Measurements from ENCODE around the gene CDK6. TPM values are rescaled to one million over a fixed set of nuclear protein-coding genes. Genes with fewer than 3 reads are reported as not detected.

CDK6 gene
- total and polyA plus RNA-seq, 10 of the 15 experiments (the other 5 are each of a cell fraction or from before 2014, with no cell fraction given) = 8.0 to 118 (median 45.8) TPM

DNA sequence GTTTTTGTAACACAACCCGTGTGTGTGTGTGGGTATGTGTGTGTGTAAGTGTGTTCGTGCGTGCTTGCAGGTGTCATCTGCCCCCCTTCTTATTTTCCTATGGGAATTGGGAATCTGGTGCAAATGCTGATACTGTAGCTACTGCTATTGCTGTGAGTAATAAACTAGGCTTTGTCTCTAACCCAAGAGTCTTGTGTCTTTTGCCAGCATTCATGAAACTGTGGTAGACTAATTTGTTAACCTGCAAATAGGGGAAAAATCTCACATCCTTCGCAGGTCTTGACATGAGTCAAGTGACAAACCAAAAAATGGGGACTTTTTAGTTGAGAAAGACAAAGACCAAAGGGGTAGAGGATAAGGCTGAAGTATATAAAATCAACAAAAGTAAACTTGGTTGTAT lies 188.3 kb downstream of the CDK6 start (continued):
- TF ChIP-seq ESRRA (IDR thresholded peaks at IDR 0.05; ENCODE audit: low read length) (no peak), EGR1 (IDR thresholded peaks at IDR 0.05; ENCODE audit: borderline replicate concordance in 1 of 2, low read depth in 2 of 2, low read length in 2 of 2) (no peak), YY1 (IDR thresholded peaks at IDR 0.05; ENCODE audit: low read depth, low read length) (no peak), BMI1 (IDR thresholded peaks at IDR 0.05; ENCODE audit: borderline replicate concordance) (peak; percentile 63), ETV6 (conservative IDR thresholded peaks at IDR 0.05 in 1 of 2, IDR thresholded peaks at IDR 0.05 in 1 of 2; ENCODE audit: borderline replicate concordance in 1 of 2, low read depth in 1 of 2) (peak in 1 of 2 experiments; percentile 13; a peak in 1 of 4 replicates), GATAD2B (conservative IDR thresholded peaks at IDR 0.05; ENCODE audit: low read depth) (no peak), TARDBP (IDR thresholded peaks at IDR 0.05; ENCODE audit: borderline replicate concordance) (no peak), CEBPB (IDR thresholded peaks at IDR 0.05; ENCODE audit: borderline replicate concordance in 1 of 2, low read depth in 2 of 2, low read length in 2 of 2) (no peak), RELA (IDR thresholded peaks at IDR 0.05; ENCODE audit: borderline replicate concordance, partially characterized antibody) (peak; percentile 52), HCFC1 (IDR thresholded peaks at IDR 0.05; ENCODE audit: low read length) (no peak), TAF1 (IDR thresholded peaks at IDR 0.05; ENCODE audit: borderline replicate concordance, low read depth, low read length) (no peak), MXI1 (IDR thresholded peaks at IDR 0.05; ENCODE audit: low read depth, low read length) (peak; percentile 57; the same call in 1 of the 2 replicates), CREM (IDR thresholded peaks at IDR 0.05; ENCODE audit: low read depth) (peak; percentile 71; the same call in 1 of the 2 replicates), NR2F1 (conservative IDR thresholded peaks at IDR 0.05) (peak; percentile 69; the same call in 1 of the 2 replicates)
- TF ChIP-seq, protein P1, sequence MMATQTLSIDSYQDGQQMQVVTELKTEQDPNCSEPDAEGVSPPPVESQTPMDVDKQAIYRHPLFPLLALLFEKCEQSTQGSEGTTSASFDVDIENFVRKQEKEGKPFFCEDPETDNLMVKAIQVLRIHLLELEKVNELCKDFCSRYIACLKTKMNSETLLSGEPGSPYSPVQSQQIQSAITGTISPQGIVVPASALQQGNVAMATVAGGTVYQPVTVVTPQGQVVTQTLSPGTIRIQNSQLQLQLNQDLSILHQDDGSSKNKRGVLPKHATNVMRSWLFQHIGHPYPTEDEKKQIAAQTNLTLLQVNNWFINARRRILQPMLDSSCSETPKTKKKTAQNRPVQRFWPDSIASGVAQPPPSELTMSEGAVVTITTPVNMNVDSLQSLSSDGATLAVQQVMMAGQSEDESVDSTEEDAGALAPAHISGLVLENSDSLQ (IDR thresholded peaks at IDR 0.05) = peak; percentile 24; the same call in 1 of the 2 replicates
- TF ChIP-seq, protein P2, sequence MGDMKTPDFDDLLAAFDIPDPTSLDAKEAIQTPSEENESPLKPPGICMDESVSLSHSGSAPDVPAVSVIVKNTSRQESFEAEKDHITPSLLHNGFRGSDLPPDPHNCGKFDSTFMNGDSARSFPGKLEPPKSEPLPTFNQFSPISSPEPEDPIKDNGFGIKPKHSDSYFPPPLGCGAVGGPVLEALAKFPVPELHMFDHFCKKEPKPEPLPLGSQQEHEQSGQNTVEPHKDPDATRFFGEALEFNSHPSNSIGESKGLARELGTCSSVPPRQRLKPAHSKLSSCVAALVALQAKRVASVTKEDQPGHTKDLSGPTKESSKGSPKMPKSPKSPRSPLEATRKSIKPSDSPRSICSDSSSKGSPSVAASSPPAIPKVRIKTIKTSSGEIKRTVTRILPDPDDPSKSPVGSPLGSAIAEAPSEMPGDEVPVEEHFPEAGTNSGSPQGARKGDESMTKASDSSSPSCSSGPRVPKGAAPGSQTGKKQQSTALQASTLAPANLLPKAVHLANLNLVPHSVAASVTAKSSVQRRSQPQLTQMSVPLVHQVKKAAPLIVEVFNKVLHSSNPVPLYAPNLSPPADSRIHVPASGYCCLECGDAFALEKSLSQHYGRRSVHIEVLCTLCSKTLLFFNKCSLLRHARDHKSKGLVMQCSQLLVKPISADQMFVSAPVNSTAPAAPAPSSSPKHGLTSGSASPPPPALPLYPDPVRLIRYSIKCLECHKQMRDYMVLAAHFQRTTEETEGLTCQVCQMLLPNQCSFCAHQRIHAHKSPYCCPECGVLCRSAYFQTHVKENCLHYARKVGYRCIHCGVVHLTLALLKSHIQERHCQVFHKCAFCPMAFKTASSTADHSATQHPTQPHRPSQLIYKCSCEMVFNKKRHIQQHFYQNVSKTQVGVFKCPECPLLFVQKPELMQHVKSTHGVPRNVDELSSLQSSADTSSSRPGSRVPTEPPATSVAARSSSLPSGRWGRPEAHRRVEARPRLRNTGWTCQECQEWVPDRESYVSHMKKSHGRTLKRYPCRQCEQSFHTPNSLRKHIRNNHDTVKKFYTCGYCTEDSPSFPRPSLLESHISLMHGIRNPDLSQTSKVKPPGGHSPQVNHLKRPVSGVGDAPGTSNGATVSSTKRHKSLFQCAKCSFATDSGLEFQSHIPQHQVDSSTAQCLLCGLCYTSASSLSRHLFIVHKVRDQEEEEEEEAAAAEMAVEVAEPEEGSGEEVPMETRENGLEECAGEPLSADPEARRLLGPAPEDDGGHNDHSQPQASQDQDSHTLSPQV (IDR thresholded peaks at IDR 0.05) = no peak
- TF ChIP-seq, protein P3, sequence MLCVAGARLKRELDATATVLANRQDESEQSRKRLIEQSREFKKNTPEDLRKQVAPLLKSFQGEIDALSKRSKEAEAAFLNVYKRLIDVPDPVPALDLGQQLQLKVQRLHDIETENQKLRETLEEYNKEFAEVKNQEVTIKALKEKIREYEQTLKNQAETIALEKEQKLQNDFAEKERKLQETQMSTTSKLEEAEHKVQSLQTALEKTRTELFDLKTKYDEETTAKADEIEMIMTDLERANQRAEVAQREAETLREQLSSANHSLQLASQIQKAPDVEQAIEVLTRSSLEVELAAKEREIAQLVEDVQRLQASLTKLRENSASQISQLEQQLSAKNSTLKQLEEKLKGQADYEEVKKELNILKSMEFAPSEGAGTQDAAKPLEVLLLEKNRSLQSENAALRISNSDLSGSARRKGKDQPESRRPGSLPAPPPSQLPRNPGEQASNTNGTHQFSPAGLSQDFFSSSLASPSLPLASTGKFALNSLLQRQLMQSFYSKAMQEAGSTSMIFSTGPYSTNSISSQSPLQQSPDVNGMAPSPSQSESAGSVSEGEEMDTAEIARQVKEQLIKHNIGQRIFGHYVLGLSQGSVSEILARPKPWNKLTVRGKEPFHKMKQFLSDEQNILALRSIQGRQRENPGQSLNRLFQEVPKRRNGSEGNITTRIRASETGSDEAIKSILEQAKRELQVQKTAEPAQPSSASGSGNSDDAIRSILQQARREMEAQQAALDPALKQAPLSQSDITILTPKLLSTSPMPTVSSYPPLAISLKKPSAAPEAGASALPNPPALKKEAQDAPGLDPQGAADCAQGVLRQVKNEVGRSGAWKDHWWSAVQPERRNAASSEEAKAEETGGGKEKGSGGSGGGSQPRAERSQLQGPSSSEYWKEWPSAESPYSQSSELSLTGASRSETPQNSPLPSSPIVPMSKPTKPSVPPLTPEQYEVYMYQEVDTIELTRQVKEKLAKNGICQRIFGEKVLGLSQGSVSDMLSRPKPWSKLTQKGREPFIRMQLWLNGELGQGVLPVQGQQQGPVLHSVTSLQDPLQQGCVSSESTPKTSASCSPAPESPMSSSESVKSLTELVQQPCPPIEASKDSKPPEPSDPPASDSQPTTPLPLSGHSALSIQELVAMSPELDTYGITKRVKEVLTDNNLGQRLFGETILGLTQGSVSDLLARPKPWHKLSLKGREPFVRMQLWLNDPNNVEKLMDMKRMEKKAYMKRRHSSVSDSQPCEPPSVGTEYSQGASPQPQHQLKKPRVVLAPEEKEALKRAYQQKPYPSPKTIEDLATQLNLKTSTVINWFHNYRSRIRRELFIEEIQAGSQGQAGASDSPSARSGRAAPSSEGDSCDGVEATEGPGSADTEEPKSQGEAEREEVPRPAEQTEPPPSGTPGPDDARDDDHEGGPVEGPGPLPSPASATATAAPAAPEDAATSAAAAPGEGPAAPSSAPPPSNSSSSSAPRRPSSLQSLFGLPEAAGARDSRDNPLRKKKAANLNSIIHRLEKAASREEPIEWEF (IDR thresholded peaks at IDR 0.05; ENCODE audit: insufficient replicate concordance, low read depth, low read length) = no peak

Measured in GM12878 (cell line).